GM19238 (cell line): ENCODE results near the gene BRAF.
A peak's percentile ranks its signal among the peaks of the same experiment; 100 is the strongest.
"Not testable (repeated sequence)": the region's sequence is repeated elsewhere in the genome, so short reads cannot be mapped to it uniquely, and the experiment has no call there.

Experiments
- DNase-seq: peaks from one replicate; pipeline ENCODE4 v3.0.0; 2011; ENCODE audit warnings: low spot score; ENCODE audit not compliant: insufficient read length

BRAF gene

DNA sequence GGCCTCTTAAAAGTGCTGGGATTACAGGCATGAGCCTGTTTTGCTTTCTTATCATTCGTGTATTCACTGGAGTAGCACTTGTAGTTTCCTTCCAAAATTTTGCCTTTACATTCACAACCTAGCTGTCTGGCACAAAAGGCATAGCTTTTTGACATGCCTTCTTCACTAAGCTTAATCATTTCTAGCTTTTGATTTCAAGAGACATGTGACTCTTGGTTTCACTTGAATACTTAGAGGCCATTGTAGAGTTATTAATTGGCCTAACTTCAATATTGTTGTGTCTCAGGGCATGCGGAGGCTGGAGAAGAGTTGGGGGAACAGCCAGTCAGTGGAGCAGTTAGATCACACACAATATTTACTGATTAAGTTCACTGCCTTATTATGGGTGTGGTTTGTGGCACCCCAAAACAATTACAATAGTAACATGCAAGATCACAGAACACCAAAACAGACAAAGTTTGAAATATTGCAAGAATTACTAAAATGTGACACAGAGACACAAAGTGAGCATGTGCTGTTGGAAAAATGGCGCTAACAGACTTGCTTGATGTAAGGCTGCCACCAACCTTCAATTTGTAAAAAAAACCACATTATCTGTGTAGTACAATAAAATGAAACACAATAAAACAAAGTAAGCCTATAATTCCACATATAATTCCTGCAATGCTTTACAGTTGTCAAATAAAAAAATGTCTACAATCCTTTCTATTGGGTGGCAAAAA is 43.1 kb downstream of the BRAF start:
- no peak for DNase-seq

- no peak for DNase-seq
These were observed 47.5 kb downstream of the BRAF start for GRCh38 chr7:140877249-140877524.

- DNase-seq: no peak
These were observed 48.0 kb downstream of the BRAF start for GRCh38 chr7:140876519-140877248.

GRCh38 chr7:140873434-140873833 is 51.3 kb downstream of the BRAF start:
- DNase-seq: no peak

- DNase-seq: no peak
These were observed 54.7 kb downstream of the BRAF start for GRCh38 chr7:140870003-140870402.

DNA sequence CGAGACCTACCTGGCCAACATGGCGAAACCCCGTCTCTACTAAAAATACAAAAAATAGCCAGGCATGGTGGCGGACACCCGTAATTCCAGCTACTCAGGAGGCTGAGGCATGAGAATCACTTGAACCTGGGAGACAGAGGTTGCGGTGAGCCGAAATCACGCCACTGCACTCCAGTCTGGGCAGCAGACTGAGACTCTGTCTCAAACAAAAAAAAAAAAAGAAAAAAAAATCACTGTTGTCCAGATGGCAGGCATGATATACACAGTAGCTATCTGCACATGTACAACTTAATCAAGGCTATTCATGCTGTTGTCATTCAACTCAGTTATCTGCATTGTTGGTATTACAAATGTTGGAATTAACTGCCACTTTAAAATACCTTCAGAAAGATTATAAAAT is 55.3 kb downstream of the BRAF start:
- DNase-seq: no peak

GRCh38 chr7:140867467-140868462 is 57.0 kb downstream of the BRAF start:
- DNase-seq: no peak

DNA sequence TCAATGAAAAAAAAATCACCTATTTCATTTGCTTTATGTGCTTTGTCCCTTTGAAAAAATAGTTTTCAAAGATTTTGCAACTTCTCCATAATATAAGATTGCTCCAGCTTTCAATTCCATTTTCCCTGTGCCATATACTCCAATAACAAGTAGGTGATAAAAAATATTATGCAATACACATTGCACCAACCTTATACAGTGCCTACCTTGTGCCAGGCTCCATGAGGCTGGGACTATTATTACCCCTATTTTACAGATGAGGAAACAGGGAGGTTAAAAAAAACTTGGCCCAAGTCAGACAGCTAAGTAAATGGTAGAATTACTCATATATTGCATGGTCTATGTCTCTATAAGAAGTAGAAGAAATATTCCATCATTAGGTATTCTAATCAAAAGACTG is 57.8 kb downstream of the BRAF start:
- DNase-seq: no peak

- DNase-seq: no peak
These were observed 60.0 kb downstream of the BRAF start for GRCh38 chr7:140864732-140865131.

- DNase-seq: no peak
These were observed 60.9 kb downstream of the BRAF start for GRCh38 chr7:140863867-140864266.

GRCh38 chr7:140863184-140863583 is 61.5 kb downstream of the BRAF start:
- DNase-seq: no peak

GRCh38 chr7:140857048-140857447 is 67.7 kb downstream of the BRAF start:
- no peak for DNase-seq

DNA sequence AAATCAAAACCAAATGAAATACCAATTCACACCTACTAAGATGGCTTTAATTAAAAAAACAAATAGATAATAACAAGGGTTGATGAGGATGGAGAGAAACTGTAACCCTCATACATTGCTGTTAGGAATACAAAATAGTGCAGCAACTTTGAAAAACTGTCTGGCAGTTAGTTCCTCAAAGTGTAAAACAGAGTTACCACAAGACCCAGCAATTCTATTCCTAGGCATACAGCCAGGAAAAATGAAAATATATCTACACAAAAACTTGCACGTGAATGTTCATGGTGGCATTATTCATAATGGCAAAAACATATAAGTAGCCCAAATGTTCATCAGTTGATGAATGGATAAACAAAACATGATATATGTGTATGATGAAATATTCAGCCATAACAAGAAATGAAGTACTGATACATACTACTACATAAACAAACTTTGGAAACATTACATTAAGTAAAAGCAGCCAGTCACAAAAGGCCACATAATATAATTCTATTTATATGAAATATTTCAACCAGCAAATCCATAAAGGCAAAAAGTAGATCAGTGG is 83.5 kb downstream of the BRAF start:
- DNase-seq: no peak

DNA sequence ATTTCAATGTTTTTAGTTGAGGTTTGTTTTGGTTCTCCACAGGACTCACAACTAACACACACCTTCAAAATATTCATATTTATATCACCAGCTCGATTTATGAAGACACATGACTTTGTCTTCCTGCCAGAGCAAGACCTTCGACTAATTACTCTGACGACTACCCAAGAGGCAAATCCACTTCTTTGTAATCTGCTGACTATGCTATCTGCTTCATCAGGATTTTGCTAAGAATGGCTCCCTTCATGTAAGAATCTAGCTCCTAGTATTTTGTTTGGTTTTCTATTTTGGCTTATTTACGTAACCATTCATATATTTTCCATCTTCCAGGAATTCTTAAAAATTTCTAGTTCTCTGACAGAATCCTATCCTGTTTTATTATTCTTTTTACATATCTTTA is 93.0 kb downstream of the BRAF start:
- DNase-seq: no peak

- no peak for DNase-seq
These were observed 95.0 kb downstream of the BRAF start for GRCh38 chr7:140829720-140830119.

DNA sequence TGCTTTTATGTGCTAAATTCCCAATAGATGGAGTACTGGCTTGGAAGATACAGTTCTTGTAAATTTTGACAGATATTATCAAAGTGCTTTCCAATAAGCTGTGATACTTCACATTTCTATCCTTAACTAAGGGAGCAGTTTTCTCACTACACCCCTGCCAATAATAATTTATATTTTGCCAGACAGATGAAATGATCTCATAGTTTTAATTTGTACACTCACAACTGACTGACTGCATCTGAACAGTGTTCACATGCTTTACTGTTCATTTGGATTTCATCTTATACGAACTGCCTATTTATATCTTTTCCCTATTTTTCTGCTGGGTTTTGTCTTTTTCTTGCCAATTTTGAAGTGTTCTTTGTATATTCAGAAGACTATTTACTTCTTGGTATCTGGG is 96.0 kb downstream of the BRAF start:
- DNase-seq: no peak

GRCh38 chr7:140817383-140817782 is 107.3 kb downstream of the BRAF start:
- not testable (repeated sequence) for DNase-seq

GRCh38 chr7:140810830-140811556 is 113.7 kb downstream of the BRAF start:
- peak; percentile 14 for DNase-seq

DNA sequence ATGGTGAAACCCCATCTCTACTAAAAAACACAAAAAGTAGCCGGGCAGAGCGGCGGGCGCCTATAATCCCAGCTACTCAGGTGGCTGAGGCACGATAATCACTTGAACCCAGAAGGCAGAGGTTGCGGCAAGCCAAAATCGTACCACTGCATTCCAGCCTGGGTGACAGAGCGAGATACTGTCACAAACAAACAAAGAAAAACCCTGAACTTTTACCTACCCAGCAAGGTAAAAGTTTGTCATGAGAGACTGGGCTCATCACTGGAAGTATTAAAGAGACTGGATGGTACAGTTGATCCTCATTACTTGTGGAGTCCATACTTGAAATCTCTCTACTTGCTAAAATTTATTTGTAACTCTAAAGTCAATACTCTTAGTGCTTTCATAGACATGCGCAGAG is 114.3 kb downstream of the BRAF start:
- DNase-seq: no peak

DNA sequence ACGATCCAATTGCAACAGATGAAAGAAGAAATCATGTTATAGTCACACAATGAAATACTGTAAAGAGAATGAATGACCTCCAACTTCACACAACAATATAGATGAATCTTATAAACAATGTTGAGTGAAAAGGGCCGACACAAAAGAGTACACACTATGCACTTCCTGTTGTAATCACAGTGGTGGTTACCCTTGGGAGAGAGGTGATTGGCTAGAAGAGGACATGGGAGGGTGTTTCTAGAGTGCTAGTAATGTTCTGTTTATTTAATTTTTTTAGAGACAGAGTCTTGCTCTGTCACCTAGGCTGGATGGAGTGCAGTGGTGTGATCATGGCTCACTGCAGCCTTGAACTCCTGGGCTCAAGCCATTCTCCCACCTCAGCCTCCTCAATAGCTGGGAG is 145.8 kb downstream of the BRAF start:
- no peak for DNase-seq

DNA sequence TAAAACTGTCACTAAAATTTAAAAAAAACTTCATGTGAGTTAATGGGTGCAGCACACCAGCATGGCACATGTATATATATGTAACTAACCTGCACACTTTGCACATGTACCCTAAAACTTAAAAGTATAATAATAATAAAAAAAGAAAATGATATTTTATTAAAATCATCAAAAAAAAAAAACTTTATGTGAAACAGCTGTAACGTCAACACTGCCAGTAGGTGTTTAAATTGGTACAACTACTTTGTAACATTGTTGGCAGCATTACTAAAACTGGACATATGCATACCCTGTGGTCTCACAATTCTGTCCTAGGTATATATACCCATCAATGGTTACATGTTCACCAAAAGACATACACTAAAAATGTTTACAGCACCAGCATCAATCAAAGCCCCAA is 146.2 kb downstream of the BRAF start:
- no peak for DNase-seq
